SJSA1 (cell line): ENCODE results near the gene SLC17A4. TPM values are rescaled to one million over a fixed set of nuclear protein-coding genes. Genes with fewer than 3 reads are reported as not detected.

ENCODE experiments used
- DNase-seq, 2 experiments: peaks; one replicate each; pipeline ENCODE4 v3.0.0-alpha.2; 2015 to 2020; ENCODE audit warnings: low spot score in 2 of 2, low read depth in 1 of 2
- H3K27ac ChIP-seq: fragments of 250-450 bp; sonication (Bioruptor Pico); 2 replicates; pipeline ENCODE4 v1.5.1; 2020; ENCODE audit warnings: mild to moderate bottlenecking, moderate library complexity
- H3K27me3 ChIP-seq: fragments of 250-450 bp; sonication (Bioruptor Pico); replicated peaks from 2 replicates; pipeline ENCODE4 v1.5.1; 2020; ENCODE audit warnings: mild to moderate bottlenecking, moderate library complexity
- H3K36me3 ChIP-seq: fragments of 250-450 bp; sonication (Bioruptor Pico); 2 replicates; pipeline ENCODE4 v1.5.1; 2020; ENCODE audit warnings: mild to moderate bottlenecking
- H3K4me1 ChIP-seq: fragments of 250-450 bp; sonication (Bioruptor Pico); replicated peaks from 2 replicates; pipeline ENCODE4 v1.6.1; 2021; ENCODE audit warnings: mild to moderate bottlenecking
- H3K4me3 ChIP-seq: fragments of 250-450 bp; sonication (Bioruptor Pico); 2 replicates; pipeline ENCODE4 v1.5.1; 2020; ENCODE audit warnings: mild to moderate bottlenecking
- H3K9me3 ChIP-seq: fragments of 250-450 bp; sonication (Bioruptor Pico); replicated peaks from 2 replicates; pipeline ENCODE4 v1.5.1; 2020; ENCODE audit warnings: mild to moderate bottlenecking
- total RNA-seq: library from RNA; depleted of rRNA; stranded (reverse); fragments of >200 nt; shearing (Covaris generic); gene quantifications from 2 replicates; pipeline ENCODE4 v1.2.3, GENCODE V29; 2014; rRNA removed

SLC17A4 gene
- total RNA-seq = not detected in 2 replicates

- Histone ChIP-seq H3K4me3 (no peak within 1 kb of the TSS), H3K4me1 (no peaks in the 10 kb centered on the region), H3K27ac (no peak within 1 kb of the TSS), H3K36me3 (no peaks in the 10 kb centered on the region), H3K27me3 (no peaks in the 10 kb centered on the region), H3K9me3 (no peaks in the 10 kb centered on the region)
- no peak for DNase-seq
Observed at GRCh38 chr6:25754535-25754934, at the start of gene SLC17A4. TSS of gene SLC17A4 (plus strand) at chr6:25754742. CDS start at chr6:25761963, 7,221 bp downstream.

- Histone ChIP-seq H3K27me3 (no peaks in the 10 kb centered on the region), H3K9me3 (no peaks in the 10 kb centered on the region), H3K4me3 (no peak overlapping the region), H3K36me3 (no peaks in the 10 kb centered on the region), H3K4me1 (no peaks in the 10 kb centered on the region), H3K27ac (no peak overlapping the region)
- no peak for DNase-seq
Observed at GRCh38 chr6:25706314-25707014, 48.1 kb upstream of the SLC17A4 start.

- H3K27me3 ChIP-seq = no peaks in the 10 kb centered on the region
- no peaks in the 10 kb centered on the region for H3K9me3 ChIP-seq
- no peak overlapping the region for H3K4me3 ChIP-seq
- DNase-seq = no peak
- H3K27ac ChIP-seq = no peak overlapping the region
- no peaks in the 10 kb centered on the region for H3K4me1 ChIP-seq
- no peaks in the 10 kb centered on the region for H3K36me3 ChIP-seq
Observed at GRCh38 chr6:25709761-25710160, 44.8 kb upstream of the SLC17A4 start.

- H3K36me3 ChIP-seq = no peaks in the 10 kb centered on the region
- DNase-seq = no peak
- H3K4me1 ChIP-seq = no peaks in the 10 kb centered on the region
- no peaks in the 10 kb centered on the region for H3K9me3 ChIP-seq
- no peak overlapping the region for H3K4me3 ChIP-seq
- no peak overlapping the region for H3K27ac ChIP-seq
- H3K27me3 ChIP-seq = no peaks in the 10 kb centered on the region
Observed at GRCh38 chr6:25710287-25710686, 44.3 kb upstream of the SLC17A4 start.

GRCh38 chr6:25713824-25714223 is 40.7 kb upstream of the SLC17A4 start:
- H3K9me3 ChIP-seq = no peaks in the 10 kb centered on the region
- H3K27ac ChIP-seq = no peak overlapping the region
- H3K4me1 ChIP-seq = no peaks in the 10 kb centered on the region
- H3K36me3 ChIP-seq = no peaks in the 10 kb centered on the region
- no peak overlapping the region for H3K4me3 ChIP-seq
- H3K27me3 ChIP-seq = no peaks in the 10 kb centered on the region
- no peak for DNase-seq

GRCh38 chr6:25714765-25715164 is 39.8 kb upstream of the SLC17A4 start:
- H3K4me1 ChIP-seq = no peaks in the 10 kb centered on the region
- DNase-seq = no peak
- H3K9me3 ChIP-seq = no peaks in the 10 kb centered on the region

GRCh38 chr6:25715794-25716193 is 38.7 kb upstream of the SLC17A4 start:
- no peaks in the 10 kb centered on the region for H3K9me3 ChIP-seq
- H3K27me3 ChIP-seq = no peaks in the 10 kb centered on the region
- no peak for DNase-seq
- H3K4me1 ChIP-seq = no peaks in the 10 kb centered on the region
- H3K27ac ChIP-seq = no peak overlapping the region
- H3K4me3 ChIP-seq = no peak overlapping the region
- H3K36me3 ChIP-seq = no peaks in the 10 kb centered on the region

More at GRCh38 chr6:25714765-25715164, 39.8 kb upstream of the SLC17A4 start:
- Histone ChIP-seq H3K4me3 (no peak overlapping the region), H3K27ac (no peak overlapping the region), H3K36me3 (no peaks in the 10 kb centered on the region), H3K27me3 (no peaks in the 10 kb centered on the region)

GRCh38 chr6:25717866-25718740 is 36.4 kb upstream of the SLC17A4 start:
- Histone ChIP-seq H3K4me1 (no peaks in the 10 kb centered on the region), H3K4me3 (no peak overlapping the region), H3K27me3 (no peaks in the 10 kb centered on the region), H3K9me3 (no peaks in the 10 kb centered on the region), H3K36me3 (no peaks in the 10 kb centered on the region), H3K27ac (no peak overlapping the region)
- DNase-seq = no peak

GRCh38 chr6:25726122-25726911 is 28.2 kb upstream of the SLC17A4 start:
- no peaks in the 10 kb centered on the region for H3K4me1 ChIP-seq
- no peaks in the 10 kb centered on the region for H3K27me3 ChIP-seq
- H3K9me3 ChIP-seq = no peaks in the 10 kb centered on the region
- H3K4me3 ChIP-seq = no peak overlapping the region
- H3K36me3 ChIP-seq = no peaks in the 10 kb centered on the region
- no peak for DNase-seq
- no peak overlapping the region for H3K27ac ChIP-seq

- Histone ChIP-seq H3K36me3 (no peaks in the 10 kb centered on the region), H3K4me1 (no peaks in the 10 kb centered on the region), H3K9me3 (no peaks in the 10 kb centered on the region), H3K27me3 (no peaks in the 10 kb centered on the region), H3K4me3 (no peak overlapping the region), H3K27ac (no peak overlapping the region)
- no peak for DNase-seq
Observed at GRCh38 chr6:25727028-25727427, 27.5 kb upstream of the SLC17A4 start.

- no peak for DNase-seq
- peaks cover 5% of the 10 kb centered on the region; the same call in 1 of the 2 replicates for H3K27me3 ChIP-seq
- no peak overlapping the region for H3K27ac ChIP-seq
- no peaks in the 10 kb centered on the region for H3K36me3 ChIP-seq
- no peak overlapping the region for H3K4me3 ChIP-seq
- H3K4me1 ChIP-seq = no peaks in the 10 kb centered on the region
- H3K9me3 ChIP-seq = no peaks in the 10 kb centered on the region
Observed at GRCh38 chr6:25730907-25731306, 23.6 kb upstream of the SLC17A4 start.

GRCh38 chr6:25731721-25732120 is 22.8 kb upstream of the SLC17A4 start:
- Histone ChIP-seq H3K4me3 (no peak overlapping the region), H3K27me3 (peaks cover 5% of the 10 kb centered on the region; the same call in 1 of the 2 replicates), H3K4me1 (no peaks in the 10 kb centered on the region), H3K27ac (no peak overlapping the region), H3K9me3 (no peaks in the 10 kb centered on the region), H3K36me3 (no peaks in the 10 kb centered on the region)
- no peak for DNase-seq

- H3K36me3 ChIP-seq = no peaks in the 10 kb centered on the region
- DNase-seq = no peak
- H3K27me3 ChIP-seq = peaks cover 5% of the 10 kb centered on the region; the same call in 1 of the 2 replicates
- no peak overlapping the region for H3K27ac ChIP-seq
- no peaks in the 10 kb centered on the region for H3K9me3 ChIP-seq
- H3K4me1 ChIP-seq = no peaks in the 10 kb centered on the region
- H3K4me3 ChIP-seq = no peak overlapping the region
Observed at GRCh38 chr6:25732468-25733198, 21.9 kb upstream of the SLC17A4 start.
